GM12892 (cell line): ENCODE results near the gene MVB12B.

Experiments
- DNase-seq: peaks from one replicate; pipeline ENCODE4 v3.0.0; 2011; ENCODE audit not compliant: insufficient read length
- FAIRE-seq: peaks from 2 replicates; lab custom pipeline; 2011; peaks lifted over from hg19 to GRCh38; lab: Jason Lieb, UNC
- POLR2A ChIP-seq: IDR thresholded peaks from 2 replicates; pipeline ENCODE4 v1.6.1; 2011; ENCODE audit warnings: low read depth, low read length, control low read depth
- POLR2AphosphoS5 ChIP-seq: IDR thresholded peaks from 2 replicates; pipeline ENCODE4 v1.6.1; 2011; ENCODE audit warnings: low read depth, low read length, control low read depth
- TAF1 ChIP-seq: IDR thresholded peaks from 2 replicates; pipeline ENCODE4 v1.6.1; 2011; ENCODE audit warnings: low read depth, mild to moderate bottlenecking, control low read depth, low read length, borderline replicate concordance

The MVB12B gene

DNA sequence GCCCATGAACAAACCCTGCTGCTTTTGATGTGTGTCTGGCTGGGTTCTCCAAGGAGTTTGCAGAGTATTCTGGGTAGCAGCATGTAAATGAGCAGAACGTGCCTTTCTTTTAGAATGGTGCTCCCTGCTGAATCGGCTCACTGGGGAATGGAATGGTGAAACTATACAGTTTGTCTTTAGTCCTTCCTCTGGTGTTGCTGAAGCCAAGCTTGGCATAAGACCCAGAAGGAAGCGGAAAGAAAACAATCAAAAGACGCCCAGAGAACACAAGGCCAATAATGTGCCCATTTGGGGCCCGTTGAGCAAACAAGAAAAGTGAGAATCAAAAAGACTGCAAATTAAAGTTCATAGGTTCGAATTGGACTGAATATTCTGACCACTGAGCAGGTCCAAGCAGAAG lies 60.1 kb downstream of the MVB12B start:
- DNase-seq (no peak), FAIRE-seq (no peak)
- TF ChIP-seq TAF1 (no peak), POLR2A (no peak), POLR2AphosphoS5 (no peak)

DNA sequence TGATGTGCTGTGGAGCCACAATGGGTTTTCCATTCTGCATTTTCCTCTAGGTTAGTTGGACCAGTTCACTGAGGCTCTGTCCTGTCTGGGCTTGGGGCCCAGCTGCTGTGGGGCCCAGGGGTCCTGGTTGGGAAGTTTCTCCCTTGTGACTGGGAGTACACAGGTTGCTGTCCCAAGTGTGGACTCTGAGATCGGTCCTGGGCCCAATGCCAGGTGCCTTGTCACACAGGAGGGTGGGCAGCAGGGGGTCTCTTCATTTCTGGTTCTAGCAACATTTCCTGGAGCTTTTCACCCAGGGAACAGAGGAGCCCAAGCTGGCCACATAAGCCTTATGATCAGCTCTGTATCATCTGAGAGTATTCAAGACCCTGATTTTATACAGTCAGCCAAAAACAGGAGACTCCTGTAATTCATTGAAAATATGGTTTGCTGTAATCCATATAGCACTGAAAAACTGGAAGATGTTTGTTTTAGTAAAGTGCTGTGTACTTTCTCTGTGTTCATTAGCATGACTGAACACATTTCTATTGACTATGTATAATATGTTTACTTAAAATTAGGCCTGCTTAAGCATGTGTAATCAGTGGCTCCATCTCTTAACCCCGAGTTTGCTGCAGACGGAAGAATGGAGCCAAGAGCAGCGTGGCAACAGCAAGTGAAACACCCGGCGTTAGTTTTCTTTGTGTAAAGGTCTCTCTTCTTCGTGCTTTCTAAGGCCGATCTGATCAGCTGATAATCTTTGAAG lies 62.5 kb downstream of the MVB12B start:
- TF ChIP-seq POLR2A (no peak), POLR2AphosphoS5 (no peak), TAF1 (no peak)
- FAIRE-seq, result no peak
- DNase-seq, result no peak

DNA sequence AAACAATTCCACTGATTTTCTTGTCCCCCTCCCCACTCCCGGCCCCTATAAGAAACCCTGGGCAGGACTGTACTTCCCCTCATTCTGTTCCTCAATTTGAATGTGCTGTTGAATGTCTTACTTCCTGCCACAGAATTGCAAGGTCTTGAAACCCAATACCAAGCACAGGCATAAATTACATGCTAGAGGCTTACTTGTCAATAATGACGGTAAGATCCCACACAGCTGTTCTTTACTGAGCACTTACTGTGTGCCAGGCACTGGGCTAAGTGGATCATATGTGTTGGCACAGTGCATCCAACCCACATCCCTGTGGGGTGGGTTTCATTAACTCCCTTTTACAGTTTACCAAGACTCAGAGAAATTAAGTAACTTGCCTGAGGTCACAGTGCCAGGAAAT lies 63.4 kb downstream of the MVB12B start:
- no peak for DNase-seq
- FAIRE-seq, result no peak
- TF ChIP-seq TAF1, result no peak
- TF ChIP-seq POLR2A, result no peak

DNA sequence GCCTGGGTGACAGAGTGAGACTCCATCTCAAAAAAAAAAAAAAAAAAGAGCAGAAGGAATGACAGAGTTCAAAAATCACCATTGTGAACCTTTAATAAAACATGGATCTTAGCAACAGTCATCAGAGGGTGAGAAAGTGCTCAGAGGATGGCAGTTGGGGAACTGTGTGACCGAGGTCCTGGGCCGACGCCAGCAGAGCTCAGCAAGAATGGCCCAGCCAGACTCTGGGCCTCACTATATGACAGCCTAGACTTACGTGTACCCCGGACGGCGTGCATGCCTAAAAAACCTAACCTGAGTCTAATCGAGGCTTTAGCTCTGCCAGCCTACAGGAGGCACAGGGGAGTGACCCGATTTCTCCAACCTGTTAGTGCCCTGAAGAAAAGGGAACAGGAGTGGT lies 64.3 kb downstream of the MVB12B start:
- no peak for DNase-seq
- TF ChIP-seq POLR2A (no peak), POLR2AphosphoS5 (no peak), TAF1 (no peak)
- no peak for FAIRE-seq

DNA sequence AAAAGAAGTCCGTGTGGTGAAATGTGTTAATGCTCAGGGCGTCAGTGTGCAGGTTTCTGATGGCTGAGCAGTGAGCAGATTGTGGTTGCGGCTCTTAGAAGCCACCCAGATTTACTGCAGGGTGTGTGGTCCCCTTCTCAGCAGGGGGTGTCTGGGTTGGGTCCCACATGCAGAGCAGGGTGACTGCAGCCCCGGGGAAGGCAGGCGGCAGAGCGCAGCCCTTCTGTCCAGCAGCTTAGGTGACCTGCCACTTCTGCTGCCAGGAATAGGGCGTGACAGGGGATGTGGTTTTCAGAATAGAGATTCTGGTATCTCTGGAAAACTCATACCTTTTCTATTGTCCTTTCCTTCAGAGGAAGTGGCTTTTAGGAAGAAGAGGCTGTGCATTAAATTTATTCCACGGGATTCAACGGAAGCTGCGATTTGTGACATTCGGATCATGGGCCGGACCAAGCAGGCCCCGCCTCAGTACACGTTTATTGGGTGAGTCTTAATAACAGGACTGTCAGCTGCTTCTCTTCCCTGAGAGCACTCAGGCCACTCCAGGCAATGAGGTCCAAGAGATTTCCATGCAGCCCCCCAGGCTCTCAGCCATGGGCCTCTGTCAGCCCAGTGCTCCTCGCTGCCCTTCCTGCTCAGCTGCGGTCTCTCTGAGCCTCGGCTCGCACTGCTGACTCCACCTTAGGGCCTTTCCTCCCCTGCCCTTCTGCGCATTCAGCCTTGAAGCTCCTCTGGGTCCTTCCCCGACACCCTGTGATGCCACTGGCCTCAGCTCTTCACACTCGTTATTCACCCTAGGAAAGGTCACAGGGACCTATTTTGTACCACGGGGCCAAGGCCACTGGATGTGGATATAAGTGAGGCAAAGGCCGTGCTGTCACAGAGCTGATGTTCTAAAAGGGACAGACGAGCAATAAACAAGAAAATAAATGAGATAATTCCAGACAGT lies 65.4 kb downstream of the MVB12B start:
- TF ChIP-seq POLR2A (no peak), POLR2AphosphoS5 (no peak), TAF1 (no peak)
- no peak for DNase-seq
- no peak for FAIRE-seq

DNA sequence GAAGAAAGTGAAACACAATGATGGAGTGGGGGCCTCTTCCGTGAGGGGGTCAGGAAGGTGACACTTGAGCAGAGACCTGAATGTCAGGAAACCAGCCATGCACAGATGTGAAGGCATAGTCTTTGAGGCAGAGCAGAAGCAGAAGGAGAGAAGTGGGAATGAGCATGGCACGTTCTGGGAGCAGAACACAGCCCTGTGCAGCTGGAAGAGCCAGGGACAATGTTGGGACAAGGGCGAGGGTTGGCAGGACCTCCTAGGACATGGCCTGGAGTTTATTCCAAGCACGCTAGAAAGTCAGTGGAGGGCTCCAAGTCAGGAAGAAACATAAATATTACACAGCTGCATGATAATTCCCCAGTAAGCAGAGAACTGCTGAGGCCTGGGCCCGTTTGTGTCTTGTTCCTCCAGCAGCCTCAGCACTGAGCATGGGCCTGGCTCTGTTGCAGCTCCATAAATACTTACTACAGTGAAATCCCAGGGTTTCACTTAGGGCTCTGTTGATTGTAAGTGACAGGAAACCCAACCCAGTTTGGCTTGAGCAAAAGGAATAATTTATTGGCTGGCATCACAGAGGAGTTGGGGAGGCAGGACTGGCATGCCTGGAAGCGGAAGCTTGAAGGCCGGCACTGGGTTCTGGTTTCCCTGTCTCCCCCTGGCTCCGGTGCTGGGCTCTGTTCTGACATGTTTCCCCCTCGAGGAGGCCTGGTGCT lies 66.2 kb downstream of the MVB12B start:
- no peak for DNase-seq
- TF ChIP-seq POLR2AphosphoS5 (no peak), POLR2A (no peak), TAF1 (no peak)

DNA sequence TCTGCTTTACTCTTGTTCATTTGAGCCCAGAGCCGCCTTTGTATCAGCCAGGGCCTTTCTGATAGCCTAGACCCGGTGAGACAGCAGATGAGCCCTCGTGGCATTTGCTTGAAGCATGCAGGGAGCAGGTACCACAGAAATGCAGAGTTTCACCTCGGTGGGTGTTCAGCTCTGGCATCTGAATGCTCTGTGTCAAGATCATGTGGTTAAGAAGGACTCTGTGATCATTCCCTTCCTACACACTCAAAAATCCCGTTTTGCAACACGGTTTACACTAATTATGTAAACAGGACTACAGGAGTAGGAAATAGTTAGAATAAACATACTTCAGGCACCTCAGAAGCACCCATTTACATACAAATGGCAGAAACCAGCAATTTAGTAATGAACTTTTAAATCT lies 67.2 kb downstream of the MVB12B start:
- TF ChIP-seq POLR2AphosphoS5 (no peak), POLR2A (no peak), TAF1 (no peak)
- DNase-seq (no peak), FAIRE-seq (no peak)

More for the DNA sequence above, 66.2 kb downstream of the MVB12B start:
- no peak for FAIRE-seq

DNA sequence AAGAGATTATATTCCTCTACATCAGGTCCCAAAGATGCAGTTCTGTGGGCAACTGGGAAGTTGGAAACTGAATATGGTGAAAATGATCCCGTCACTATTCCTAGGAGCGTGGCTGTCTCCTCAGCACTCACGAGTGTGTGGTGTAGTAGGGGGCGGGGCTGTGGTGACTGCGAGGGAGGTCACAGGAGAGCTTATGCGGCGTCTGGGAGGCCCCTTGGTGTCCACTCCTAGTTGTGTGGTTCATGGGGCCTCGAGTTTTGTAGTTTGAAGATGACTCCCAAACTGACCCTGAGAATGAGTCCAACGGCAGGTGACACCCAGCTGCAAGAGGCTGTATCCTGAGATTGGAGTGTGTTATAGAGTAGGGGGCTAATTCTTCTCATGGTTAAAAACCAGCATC lies 68.2 kb downstream of the MVB12B start:
- DNase-seq (no peak), FAIRE-seq (no peak)
- TF ChIP-seq POLR2A (no peak), POLR2AphosphoS5 (no peak), TAF1 (no peak)

DNA sequence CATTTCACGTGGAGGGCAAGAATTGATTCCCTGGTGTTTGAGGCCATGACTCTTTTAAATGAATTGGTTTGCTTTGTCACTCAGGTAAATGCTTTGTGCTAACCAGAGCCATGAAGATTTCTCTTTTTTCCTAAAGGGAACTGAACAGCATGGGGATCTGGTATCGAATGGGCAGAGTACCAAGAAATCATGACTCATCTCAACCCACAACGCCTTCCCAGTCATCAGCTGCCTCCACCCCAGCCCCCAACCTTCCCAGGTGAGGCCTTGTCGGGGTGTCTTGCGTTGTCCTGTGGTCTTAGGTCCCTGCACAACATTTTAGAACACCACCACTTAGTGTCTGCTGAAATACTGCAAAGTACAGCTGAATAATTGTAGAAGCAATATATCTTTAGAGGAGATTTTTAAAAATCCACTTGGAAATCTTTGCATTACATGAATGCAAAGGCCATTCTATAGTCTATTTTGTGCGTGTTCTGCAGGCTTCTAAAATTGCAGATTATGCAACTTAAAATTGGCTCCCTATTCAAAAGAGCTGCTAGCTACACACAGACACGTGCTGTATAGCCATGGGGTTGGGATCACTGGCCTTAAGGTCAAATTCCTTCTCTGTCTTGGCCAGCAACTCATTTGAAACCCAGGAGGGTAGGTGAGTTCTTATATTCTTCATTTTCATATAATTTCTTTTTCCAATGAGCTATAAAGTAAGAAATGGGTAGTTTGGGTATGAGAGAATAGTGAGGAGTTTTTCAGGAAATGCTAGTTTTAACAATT lies 69.0 kb downstream of the MVB12B start:
- TF ChIP-seq POLR2A (no peak), TAF1 (no peak), POLR2AphosphoS5 (no peak)
- FAIRE-seq (no peak), DNase-seq (no peak)

DNA sequence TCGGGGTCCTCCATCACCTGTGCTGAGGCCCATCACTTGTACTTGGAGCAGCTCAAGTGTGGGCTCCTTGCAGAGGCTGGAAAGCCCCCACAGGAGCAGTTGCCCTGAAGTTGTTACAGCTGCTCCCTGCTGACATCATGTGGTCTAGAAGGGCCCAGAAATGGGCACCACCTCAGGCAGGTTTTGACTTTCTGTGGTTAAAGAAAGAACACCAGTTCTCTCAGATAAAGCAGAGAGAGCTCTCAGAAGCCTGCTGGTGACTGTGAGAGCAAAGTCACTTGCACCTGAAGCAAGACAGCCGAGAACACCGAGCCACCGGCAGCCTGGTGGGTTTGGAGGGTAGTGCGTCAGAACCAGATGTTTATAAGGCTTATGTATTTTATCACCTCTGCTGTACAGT lies 70.4 kb downstream of the MVB12B start:
- TF ChIP-seq POLR2A, result no peak
- no peak for TF ChIP-seq POLR2AphosphoS5
- no peak for TF ChIP-seq TAF1
- DNase-seq, result peak; percentile 37
- peak; percentile 76 for FAIRE-seq
